HCT116 (cell line): ENCODE measurements around the gene MUC6. TPM values are rescaled to one million over a fixed set of nuclear protein-coding genes. Genes with fewer than 3 reads are reported as not detected.

Source experiments
- ATAC-seq: fragments of 200-7000 bp; cut with Tn5 transposase; 2 replicates; pipeline ENCODE4 v1.9.1; 2020; ENCODE audit warnings: mild to moderate bottlenecking, moderate library complexity
- BruUV-seq: library from RNA; stranded (reverse); fragments of 400-500 nt; replicated peaks from 2 replicates; lab custom pipeline; 2021; lab: Mats Ljungman, UMichigan
- CTCF ChIA-PET: fragments of 300-600 bp; sonication (Branson Sonifier 250); formaldehyde crosslinking; loops from one replicate; lab custom pipeline; 2021; ENCODE audit warnings: antibody characterized with exemption; lab: Charles Lee
- POLR2A ChIA-PET: fragments of 300-600, 350-600 bp; sonication (Branson Sonifier 250); formaldehyde crosslinking; loops from one replicate; lab custom pipeline; 2021; ENCODE audit warnings: antibody characterized with exemption; lab: Charles Lee
- RAD21 ChIA-PET, 2 experiments: fragments of 300-600 bp; sonication (Branson Sonifier 250); formaldehyde crosslinking; loops; one replicate each; lab custom pipeline; 2023; ENCODE audit warnings: low total read pairs in 2 of 2; ENCODE audit not compliant: uncharacterized antibody in 2 of 2, unreplicated experiment in 2 of 2, low non-redundant PET in 1 of 2; lab: Charles Lee
- DNase-seq: peaks from one replicate; pipeline ENCODE4 v3.0.0-alpha.2; 2010; ENCODE audit warnings: low read depth, low spot score
- H2AFZ ChIP-seq: fragments of 200-600 bp; shearing (Covaris generic), sonication (generic); 2 replicates; pipeline ENCODE4 v1.6.1; 2017; ENCODE audit warnings: low read depth, mixed run types, mixed read lengths, antibody characterized with exemption, low read length; ENCODE audit not compliant: poor library complexity, severe bottlenecking
- H3K27ac ChIP-seq: 2 replicates; pipeline ENCODE4 v1.5.1; 2012; ENCODE audit warnings: low read depth, low read length
- H3K27me3 ChIP-seq: fragments of 200-600 bp; sonication (generic); 2 replicates; pipeline ENCODE4 v1.6.1; 2016; ENCODE audit warnings: mixed run types, low read length, mixed read lengths; ENCODE audit not compliant: insufficient read depth
- H3K36me3 ChIP-seq, 2 experiments: fragments of 200-500 bp in 1 of 2; fragments of 200-600 bp in 1 of 2; sonication (Bioruptor generic) in 1 of 2; sonication (generic) in 1 of 2; 2 replicates each; pipeline versions ENCODE4 v1.5.1 to v1.6.1; 2014 to 2016; ENCODE audit warnings: low read length in 2 of 2, inconsistent platforms in 1 of 2, mixed read lengths in 1 of 2, mixed run types in 1 of 2; ENCODE audit not compliant: insufficient read depth in 2 of 2, control insufficient read depth in 1 of 2
- H3K4me1 ChIP-seq, 2 experiments: fragments of 200-600 bp in 1 of 2; sonication (generic) in 1 of 2; 2 replicates each; pipeline versions ENCODE4 v1.5.1 to v1.6.1; 2012 to 2017; ENCODE audit warnings: low read length in 2 of 2, inconsistent platforms in 1 of 2, mild to moderate bottlenecking in 1 of 2, mixed read lengths in 1 of 2, mixed run types in 1 of 2, moderate library complexity in 1 of 2; ENCODE audit not compliant: insufficient read depth in 2 of 2, control insufficient read depth in 1 of 2
- H3K4me2 ChIP-seq: fragments of 200-600 bp; sonication (generic); 2 replicates; pipeline ENCODE4 v1.6.1; 2017; ENCODE audit warnings: mixed run types, low read length, mixed read lengths
- H3K4me3 ChIP-seq, 2 experiments: fragments of 200-600 bp in 1 of 2; sonication (generic) in 1 of 2; replicated peaks in 1 of 2; 2 replicates each; pipeline ENCODE4 v1.5.1; 2011 to 2016; ENCODE audit warnings: low read length in 2 of 2, control low read depth in 1 of 2, low read depth in 1 of 2, mild to moderate bottlenecking in 1 of 2, mixed read lengths in 1 of 2, mixed run types in 1 of 2
- H3K79me2 ChIP-seq: fragments of 200-600 bp; sonication (generic); 2 replicates; pipeline ENCODE4 v1.6.1; 2017; ENCODE audit warnings: mild to moderate bottlenecking, mixed run types, low read length, moderate library complexity, mixed read lengths; ENCODE audit not compliant: insufficient read depth
- H3K9ac ChIP-seq: fragments of 200-600 bp; sonication (generic); 2 replicates; pipeline ENCODE4 v1.6.1; 2016; ENCODE audit warnings: low read length, mixed read lengths
- H3K9me2 ChIP-seq: fragments of 200-600 bp; sonication (generic), shearing (Covaris generic); 2 replicates; pipeline ENCODE4 v1.6.1; 2017; ENCODE audit warnings: mixed run types, mild to moderate bottlenecking, moderate library complexity; ENCODE audit not compliant: insufficient read depth
- H3K9me3 ChIP-seq, 2 experiments: fragments of 200-500 bp in 1 of 2; fragments of 200-600 bp in 1 of 2; sonication (Bioruptor generic) in 1 of 2; sonication (generic) in 1 of 2; 2 replicates each; pipeline ENCODE4 v1.6.1; 2014 to 2017; ENCODE audit warnings: low read length in 2 of 2, mixed read lengths in 2 of 2, inconsistent platforms in 1 of 2, low read depth in 1 of 2, mild to moderate bottlenecking in 1 of 2, mixed run types in 1 of 2, moderate library complexity in 1 of 2; ENCODE audit not compliant: control insufficient read depth in 1 of 2, insufficient read depth in 1 of 2
- H4K20me1 ChIP-seq: fragments of 200-600 bp; sonication (generic), shearing (Covaris generic); 2 replicates; pipeline ENCODE4 v1.6.1; 2017; ENCODE audit warnings: mixed run types, mild to moderate bottlenecking, moderate library complexity; ENCODE audit not compliant: insufficient read depth
- CBX3 ChIP-seq: IDR thresholded peaks from 2 replicates; pipeline ENCODE4 v1.6.1; 2012; ENCODE audit warnings: low read depth
- CTCF ChIP-seq, 3 experiments: fragments of 200-600 bp in 1 of 3; sonication (generic) in 1 of 3; IDR thresholded peaks in 2 of 3; conservative IDR thresholded peaks in 1 of 3; 2 replicates each; pipeline ENCODE4 v1.5.1; 2012 to 2017; ENCODE audit warnings: low read depth in 2 of 3, low read length in 2 of 3, antibody characterized with exemption in 1 of 3, borderline replicate concordance in 1 of 3, control low read depth in 1 of 3, mild to moderate bottlenecking in 1 of 3, mixed read lengths in 1 of 3, mixed run types in 1 of 3, moderate library complexity in 1 of 3; ENCODE audit not compliant: insufficient read depth in 1 of 3
- EZH2phosphoT487 ChIP-seq: fragments of 200-600 bp; IDR thresholded peaks from 2 replicates; pipeline ENCODE4 v1.6.1; 2018; ENCODE audit warnings: antibody characterized with exemption, borderline replicate concordance
- FOSL1 ChIP-seq: IDR thresholded peaks from 2 replicates; pipeline ENCODE4 v1.6.1; 2012; ENCODE audit warnings: low read depth
- JUND ChIP-seq: IDR thresholded peaks from 2 replicates; pipeline ENCODE4 v1.6.1; 2012
- MAX ChIP-seq: IDR thresholded peaks from 2 replicates; pipeline ENCODE4 v1.6.1; 2012
- POLR2A ChIP-seq: IDR thresholded peaks from 2 replicates; pipeline ENCODE4 v1.7.0; 2011; ENCODE audit warnings: borderline replicate concordance; ENCODE audit not compliant: insufficient read depth, insufficient read length; ENCODE audit errors: extremely low read depth
- POLR2AphosphoS5 ChIP-seq: IDR thresholded peaks from 2 replicates; pipeline ENCODE4 v1.6.1; 2011; ENCODE audit warnings: mild to moderate bottlenecking, low read depth, low read length, moderate library complexity
- REST ChIP-seq: IDR thresholded peaks from 2 replicates; pipeline ENCODE4 v1.6.1; 2012; ENCODE audit warnings: low read depth
- SP1 ChIP-seq: IDR thresholded peaks from 2 replicates; pipeline ENCODE4 v1.6.1; 2012; ENCODE audit warnings: low read depth
- SRF ChIP-seq: IDR thresholded peaks from 2 replicates; pipeline ENCODE4 v1.6.1; 2012; ENCODE audit warnings: low read depth
- ZBTB33 ChIP-seq: IDR thresholded peaks from 2 replicates; pipeline ENCODE4 v1.6.1; 2011; ENCODE audit warnings: mild to moderate bottlenecking, low read length, moderate library complexity; ENCODE audit not compliant: insufficient replicate concordance; ENCODE audit errors: extremely low read depth
- ZFX ChIP-seq: fragments of 450-650 bp; IDR thresholded peaks from 2 replicates; pipeline ENCODE4 v1.6.1; 2017
- intact Hi-C: fragments of 100-400 bp; cut with micrococcal nuclease; formaldehyde crosslinking; loops from 2 replicates; pipeline ENCODE4 v1.10.0; 2022
- total RNA-seq: library from RNA; stranded (reverse); gene quantifications from one replicate; pipeline ENCODE4 v1.2.1, GENCODE V29; 2021; ENCODE audit not compliant: unreplicated experiment

MUC6 gene
- total RNA-seq, 1 experiment from 2014 or later, result 0.02 TPM

GRCh38 chr11:1012291-1012690 lies 24.2 kb downstream of the MUC6 start:
- H3K27ac ChIP-seq, result no peak overlapping the region
- BruUV-seq, result no TSS peak
- RAD21 ChIA-PET, result no interaction called here
- no peaks in the 10 kb centered on the region for H3K4me1 ChIP-seq
- no peaks in the 10 kb centered on the region for H3K27me3 ChIP-seq
- H3K79me2 ChIP-seq, result no peaks in the 10 kb centered on the region
- POLR2A ChIA-PET, result no interaction called here
- H3K4me2 ChIP-seq, result no peak overlapping the region
- H3K36me3 ChIP-seq, result peaks cover 6 to 8% of the 10 kb centered on the region in 2 experiments; a peak in 3 of 4 replicates
- H2AFZ ChIP-seq, result no peak overlapping the region
- H4K20me1 ChIP-seq, result no peaks in the 10 kb centered on the region
- CTCF ChIA-PET, result no interaction called here
- H3K9me2 ChIP-seq, result no peaks in the 10 kb centered on the region
- ATAC-seq, result no peak
- no peaks in the 10 kb centered on the region for H3K9me3 ChIP-seq
- no peak overlapping the region for H3K4me3 ChIP-seq
- intact Hi-C loops, result no loop called here
- no peak for DNase-seq
- H3K9ac ChIP-seq, result no peak overlapping the region
- TF ChIP-seq CBX3, result no peak
- TF ChIP-seq MAX, result no peak
- no peak for TF ChIP-seq SP1
- TF ChIP-seq POLR2A, result no peak
- no peak for TF ChIP-seq CTCF (IDR thresholded peaks at IDR 0.05 in 2 of 3, conservative IDR thresholded peaks at IDR 0.05 in 1 of 3; ENCODE audit: borderline replicate concordance in 1 of 3, insufficient read depth in 1 of 3, low read depth in 2 of 3, low read length in 2 of 3)
- no peak for TF ChIP-seq EZH2phosphoT487
- no peak for TF ChIP-seq POLR2AphosphoS5
- TF ChIP-seq REST, result no peak
- TF ChIP-seq ZBTB33, result no peak
- no peak for TF ChIP-seq ZFX
- TF ChIP-seq SRF, result no peak
- TF ChIP-seq FOSL1, result no peak
- TF ChIP-seq JUND, result no peak
- TF ChIP-seq, all 23 proteins: peak for 0
